Activated T-helper 1 cell treated with anti-CD3 and anti-CD28 coated beads, Interleukin-12 subunit alpha, Interleukin-12 subunit beta, Interleukin-2, Interleukin-4 antibody, amounts not matched to agents 30 ng/mL and 10 ng/mL and 1 ng/mL, durations not matched to agents 14 hours and 24 hours and 36 hours (primary cell): ENCODE data around the gene STAT2. TPM values are rescaled to one million over a fixed set of nuclear protein-coding genes. Genes with fewer than 3 reads are reported as not detected.

Experiments
- total RNA-seq: library from RNA; stranded (reverse); gene quantifications from 2 replicates; pipeline ENCODE4 v1.2.3, GENCODE V29; 2022

STAT2 gene
- total RNA-seq, 1 donor from 2014 or later: 71.3 TPM

Other genes starting within 250 kb of the STAT2 start
- gene RPL41, start 243.5 kb downstream of the STAT2 start, total RNA-seq: 3,669 and 3,676 TPM in 2 replicates
- gene ZC3H10, start 241.8 kb downstream of the STAT2 start, total RNA-seq: 13.5 and 13.7 TPM in 2 replicates
- gene ESYT1, start 231.8 kb downstream of the STAT2 start, total RNA-seq: 159 and 161 TPM in 2 replicates
- gene MYL6B, start 207.5 kb downstream of the STAT2 start, total RNA-seq: 58.8 and 67.6 TPM in 2 replicates
- 786 and 802 TPM in 2 replicates for gene MYL6, start 201.7 kb downstream of the STAT2 start, total RNA-seq
- gene SMARCC2, start 170.6 kb downstream of the STAT2 start, total RNA-seq: 124 and 132 TPM in 2 replicates
- gene RNF41, start 138.2 kb downstream of the STAT2 start, total RNA-seq: 46.9 and 47.2 TPM in 2 replicates
- gene NABP2, start 135.8 kb downstream of the STAT2 start, total RNA-seq: 97.5 and 102 TPM in 2 replicates
- 0.54 and 1.4 TPM in 2 replicates for gene SLC39A5, start 130.1 kb downstream of the STAT2 start, total RNA-seq
- 71.0 and 83.9 TPM in 2 replicates for gene ANKRD52, start 101.7 kb downstream of the STAT2 start, total RNA-seq
- 17.8 and 18.0 TPM in 2 replicates for gene COQ10A, start 93.2 kb downstream of the STAT2 start, total RNA-seq
- gene CS, start 59.8 kb downstream of the STAT2 start, total RNA-seq: 269 and 280 TPM in 2 replicates
- 170 and 172 TPM in 2 replicates for gene CNPY2, start 44.1 kb downstream of the STAT2 start, total RNA-seq
- gene PAN2, start 26.1 kb downstream of the STAT2 start, total RNA-seq: 20.9 and 21.3 TPM in 2 replicates
- 40.0 and 43.3 TPM in 2 replicates for gene IL23A, start 21.2 kb downstream of the STAT2 start, total RNA-seq
- not detected in 2 replicates for gene APOF, start 2.8 kb upstream of the STAT2 start, total RNA-seq
- gene TIMELESS, start 89.3 kb upstream of the STAT2 start, total RNA-seq: 44.9 and 45.8 TPM in 2 replicates
- not detected in 2 replicates for gene MIP, start 94.5 kb upstream of the STAT2 start, total RNA-seq
- 5.0 and 5.5 TPM in 2 replicates for gene SPRYD4, start 108.5 kb upstream of the STAT2 start, total RNA-seq
- gene GLS2, start 128.1 kb upstream of the STAT2 start, total RNA-seq: 1.5 and 2.6 TPM in 2 replicates
- gene RBMS2, start 161.7 kb upstream of the STAT2 start, total RNA-seq: 4.0 and 6.5 TPM in 2 replicates